Raji (cell line): Measurements from ENCODE around the gene ZFP64.

Experiments
- POLR2A ChIP-seq: IDR thresholded peaks from 2 replicates; pipeline ENCODE4 v1.6.1; 2011; ENCODE audit warnings: low read depth, low read length, control low read depth; ENCODE audit not compliant: insufficient read depth

The ZFP64 gene

GRCh38 chr20:52145587-52145986 lies 46.0 kb downstream of the ZFP64 start:
- TF ChIP-seq POLR2A: no peak

- no peak for TF ChIP-seq POLR2A
These were observed 48.3 kb downstream of the ZFP64 start for GRCh38 chr20:52143277-52143676.

- TF ChIP-seq POLR2A: no peak
These were observed 48.8 kb downstream of the ZFP64 start for GRCh38 chr20:52142757-52143156.

- TF ChIP-seq POLR2A: no peak
These were observed 51.6 kb downstream of the ZFP64 start for GRCh38 chr20:52139986-52140385.

GRCh38 chr20:52137850-52138249 lies 53.7 kb downstream of the ZFP64 start:
- TF ChIP-seq POLR2A: no peak

- no peak for TF ChIP-seq POLR2A
These were observed 59.2 kb downstream of the ZFP64 start for GRCh38 chr20:52132337-52132736.

GRCh38 chr20:52131048-52131643 lies 60.4 kb downstream of the ZFP64 start:
- no peak for TF ChIP-seq POLR2A

GRCh38 chr20:52130406-52130805 lies 61.2 kb downstream of the ZFP64 start:
- TF ChIP-seq POLR2A: no peak

GRCh38 chr20:52129611-52130010 lies 62.0 kb downstream of the ZFP64 start:
- no peak for TF ChIP-seq POLR2A

GRCh38 chr20:52127309-52127708 lies 64.3 kb downstream of the ZFP64 start:
- no peak for TF ChIP-seq POLR2A

GRCh38 chr20:52124821-52125220 lies 66.8 kb downstream of the ZFP64 start:
- no peak for TF ChIP-seq POLR2A

- no peak for TF ChIP-seq POLR2A
These were observed 72.9 kb downstream of the ZFP64 start for GRCh38 chr20:52118696-52119095.

- TF ChIP-seq POLR2A: no peak
These were observed 73.5 kb downstream of the ZFP64 start for GRCh38 chr20:52118016-52118623.

GRCh38 chr20:52110456-52110855 lies 81.1 kb downstream of the ZFP64 start:
- TF ChIP-seq POLR2A: no peak

GRCh38 chr20:52105442-52106422 lies 85.8 kb downstream of the ZFP64 start:
- TF ChIP-seq POLR2A: no peak

GRCh38 chr20:52104546-52105441 lies 86.8 kb downstream of the ZFP64 start:
- no peak for TF ChIP-seq POLR2A
